ENCODE measurements around the gene TATDN3.
A peak's percentile ranks its signal among the peaks of the same experiment; 100 is the strongest.
"Not testable (repeated sequence)": the region's sequence is repeated elsewhere in the genome, so short reads cannot be mapped to it uniquely, and the experiment has no call there.

Gene TATDN3

GRCh38 chr1:212777151-212777550, 14.5 kb upstream of the TATDN3 start:
- no peak overlapping the region for H3K4me3 ChIP-seq (ENCODE audit: low read depth, low read length)
- TF ChIP-seq, protein P1, sequence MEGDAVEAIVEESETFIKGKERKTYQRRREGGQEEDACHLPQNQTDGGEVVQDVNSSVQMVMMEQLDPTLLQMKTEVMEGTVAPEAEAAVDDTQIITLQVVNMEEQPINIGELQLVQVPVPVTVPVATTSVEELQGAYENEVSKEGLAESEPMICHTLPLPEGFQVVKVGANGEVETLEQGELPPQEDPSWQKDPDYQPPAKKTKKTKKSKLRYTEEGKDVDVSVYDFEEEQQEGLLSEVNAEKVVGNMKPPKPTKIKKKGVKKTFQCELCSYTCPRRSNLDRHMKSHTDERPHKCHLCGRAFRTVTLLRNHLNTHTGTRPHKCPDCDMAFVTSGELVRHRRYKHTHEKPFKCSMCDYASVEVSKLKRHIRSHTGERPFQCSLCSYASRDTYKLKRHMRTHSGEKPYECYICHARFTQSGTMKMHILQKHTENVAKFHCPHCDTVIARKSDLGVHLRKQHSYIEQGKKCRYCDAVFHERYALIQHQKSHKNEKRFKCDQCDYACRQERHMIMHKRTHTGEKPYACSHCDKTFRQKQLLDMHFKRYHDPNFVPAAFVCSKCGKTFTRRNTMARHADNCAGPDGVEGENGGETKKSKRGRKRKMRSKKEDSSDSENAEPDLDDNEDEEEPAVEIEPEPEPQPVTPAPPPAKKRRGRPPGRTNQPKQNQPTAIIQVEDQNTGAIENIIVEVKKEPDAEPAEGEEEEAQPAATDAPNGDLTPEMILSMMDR (IDR thresholded peaks at IDR 0.05; ENCODE audit: low read depth, low read length), result no peak

GRCh38 chr1:212779086-212779485, 12.6 kb upstream of the TATDN3 start:
- H3K4me3 ChIP-seq (ENCODE audit: low read depth, low read length), result not testable (repeated sequence)

DNA sequence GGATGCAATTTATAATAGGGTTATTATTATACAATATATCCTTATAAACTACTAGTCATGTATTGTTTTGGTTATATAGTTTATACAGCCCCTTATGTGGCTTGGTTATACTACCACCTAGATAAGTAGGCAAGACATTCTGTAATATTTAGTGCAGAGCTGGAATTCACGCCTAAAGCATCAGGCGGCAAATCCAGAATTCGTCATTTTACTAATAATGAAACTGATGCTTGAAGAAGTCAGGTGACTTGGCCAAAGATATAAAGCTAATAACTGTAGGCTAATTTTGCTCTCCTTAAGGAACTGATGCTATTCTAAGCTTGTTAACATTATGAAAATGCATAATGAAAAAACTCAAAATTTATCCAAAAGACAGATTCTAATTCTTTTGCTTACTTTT, 10.9 kb upstream of the TATDN3 start:
- TF ChIP-seq, protein P1 (IDR thresholded peaks at IDR 0.05; ENCODE audit: low read depth, low read length), result no peak

DNA sequence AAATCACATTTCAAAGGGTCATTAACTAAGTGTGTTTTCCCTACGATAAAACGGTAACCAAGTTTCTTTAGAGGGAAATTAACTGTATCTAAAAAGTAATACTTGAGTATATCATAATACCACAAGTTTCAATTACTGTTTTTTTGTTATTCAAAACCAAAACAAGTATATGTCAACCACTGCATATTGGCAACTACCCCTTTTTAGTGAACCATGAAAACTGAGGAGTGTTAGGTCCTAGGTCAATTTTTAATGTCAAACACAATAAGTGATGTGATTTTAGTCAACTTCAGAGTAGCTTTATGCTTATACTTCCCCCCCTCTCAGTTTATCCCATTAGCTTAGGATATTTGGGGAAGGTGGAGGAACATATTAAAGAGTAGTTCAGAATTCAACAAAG, 10.5 kb upstream of the TATDN3 start:
- no peak overlapping the region for H3K4me3 ChIP-seq (ENCODE audit: low read depth, low read length)
- TF ChIP-seq, protein P1 (IDR thresholded peaks at IDR 0.05; ENCODE audit: low read depth, low read length), result no peak

More for the DNA sequence above, 10.9 kb upstream of the TATDN3 start:
- H3K4me3 ChIP-seq (ENCODE audit: low read depth, low read length), result no peak overlapping the region

GRCh38 chr1:212782422-212783154, 9.1 kb upstream of the TATDN3 start:
- TF ChIP-seq, protein P1 (IDR thresholded peaks at IDR 0.05; ENCODE audit: low read depth, low read length), result peak; percentile 33; the same call in 1 of the 2 replicates
- no peak overlapping the region for H3K4me3 ChIP-seq (ENCODE audit: low read depth, low read length)

DNA sequence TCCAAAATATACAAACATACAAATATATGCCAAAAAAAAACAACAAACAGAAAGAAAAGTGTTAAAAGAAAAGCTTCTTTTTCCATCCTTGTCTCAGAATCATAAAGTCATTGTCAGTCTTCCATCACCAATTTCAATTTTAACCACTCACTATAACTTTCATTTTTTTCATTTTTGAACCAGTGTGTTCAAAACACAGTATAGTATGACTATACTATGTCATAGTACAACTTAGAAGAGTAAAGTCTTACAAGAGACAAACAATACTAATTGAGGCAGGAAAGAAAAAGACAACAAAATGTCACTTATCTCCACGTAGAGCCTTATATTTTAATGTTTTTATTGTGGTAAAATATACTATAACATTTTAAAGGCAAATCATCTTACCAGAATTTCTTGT, 7.7 kb upstream of the TATDN3 start:
- TF ChIP-seq, protein P1 (IDR thresholded peaks at IDR 0.05; ENCODE audit: low read depth, low read length), result no peak
- no peak overlapping the region for H3K4me3 ChIP-seq (ENCODE audit: low read depth, low read length)

- H3K4me3 ChIP-seq (ENCODE audit: low read depth, low read length), result no peak overlapping the region
- TF ChIP-seq, protein P1 (IDR thresholded peaks at IDR 0.05; ENCODE audit: low read depth, low read length), result no peak
Measured at GRCh38 chr1:212785871-212786270, 5.8 kb upstream of the TATDN3 start.

GRCh38 chr1:212791261-212791675, 426 bp upstream of the TATDN3 start:
- peak overlapping the region; percentile 71 for H3K4me3 ChIP-seq (ENCODE audit: low read depth, low read length)
- TF ChIP-seq, protein P1 (IDR thresholded peaks at IDR 0.05; ENCODE audit: low read depth, low read length), result no peak
